GM12878 (cell line): ENCODE data around the gene RAP1GAP. TPM values are rescaled to one million over a fixed set of nuclear protein-coding genes. Genes with fewer than 3 reads are reported as not detected.

Experiments used
- ATAC-seq: fragments of 200-7000 bp; cut with Tn5 transposase; 3 replicates; pipeline ENCODE4 v1.9.1; 2020; ENCODE audit warnings: mild to moderate bottlenecking, moderate library complexity
- BruUV-seq: library from RNA; stranded (reverse); fragments of 400-500 nt; replicated peaks from 2 replicates; lab custom pipeline; 2021; lab: Mats Ljungman, UMichigan
- CTCF ChIA-PET: fragments of 300-600 bp; sonication (Branson Sonifier 250); formaldehyde crosslinking; extraction: SDS; loops from one replicate; lab custom pipeline; 2021; ENCODE audit warnings: inconsistent platforms; lab: Yijun Ruan, JAX
- POLR2A ChIA-PET: fragments of 350-600 bp; formaldehyde crosslinking; extraction: SDS; loops from one replicate; lab custom pipeline; 2021; ENCODE audit warnings: inconsistent platforms; lab: Charles Lee
- RAD21 ChIA-PET: fragments of 300-600 bp; sonication (Branson Sonifier 250); formaldehyde crosslinking; loops from one replicate; lab custom pipeline; 2023; ENCODE audit warnings: antibody characterized with exemption; ENCODE audit not compliant: unreplicated experiment; lab: Charles Lee
- SMC1A ChIA-PET: fragments of 300-600 bp; sonication (Branson Sonifier 250); formaldehyde crosslinking; loops from one replicate; lab custom pipeline; 2023; ENCODE audit not compliant: unreplicated experiment, uncharacterized antibody; lab: Charles Lee
- DNase-seq: peaks from one replicate; pipeline ENCODE4 v3.0.0-alpha.2; 2011; ENCODE audit warnings: low read depth, low spot score
- FAIRE-seq: peaks from 3 replicates; lab custom pipeline; 2011; peaks lifted over from hg19 to GRCh38; lab: Jason Lieb, UNC
- H2AFZ ChIP-seq: 2 replicates; pipeline ENCODE4 v1.6.0; 2011; ENCODE audit warnings: low read depth, low read length, control low read depth; ENCODE audit not compliant: control insufficient read depth
- H3K27ac ChIP-seq: 2 replicates; pipeline ENCODE4 v1.5.1; 2011; ENCODE audit warnings: control low read depth; ENCODE audit not compliant: control insufficient read depth, insufficient read depth
- H3K27me3 ChIP-seq, 2 experiments: replicated peaks in 1 of 2; 2 replicates each; pipeline versions ENCODE4 v1.6.0 to v1.6.1; 2011; ENCODE audit warnings: low read length in 1 of 2; ENCODE audit not compliant: control insufficient read depth in 2 of 2, insufficient read depth in 2 of 2
- H3K36me3 ChIP-seq, 2 experiments: 2 replicates each; pipeline ENCODE4 v1.5.1; 2011; ENCODE audit warnings: low read length in 1 of 2; ENCODE audit not compliant: control insufficient read depth in 2 of 2, insufficient read depth in 2 of 2
- H3K4me1 ChIP-seq: 2 replicates; pipeline ENCODE4 v1.6.1; 2011; ENCODE audit warnings: mild to moderate bottlenecking, low read length, moderate library complexity, mixed read lengths; ENCODE audit not compliant: control insufficient read depth, insufficient read depth
- H3K4me2 ChIP-seq: 2 replicates; pipeline ENCODE4 v1.6.0; 2011; ENCODE audit warnings: control low read depth; ENCODE audit not compliant: control insufficient read depth, insufficient read depth
- H3K4me3 ChIP-seq: fragments of 200-600 bp; sonication (generic); 2 replicates; pipeline ENCODE4 v1.5.1; 2016
- H3K79me2 ChIP-seq: 2 replicates; pipeline ENCODE4 v1.6.0; 2011; ENCODE audit warnings: low read length; ENCODE audit not compliant: control insufficient read depth, insufficient read depth
- H3K9ac ChIP-seq: 2 replicates; pipeline ENCODE4 v1.8.0; 2011; ENCODE audit warnings: low read length, control low read depth, mixed read lengths; ENCODE audit not compliant: control insufficient read depth, insufficient read depth
- H3K9me3 ChIP-seq: replicated peaks from 3 replicates; pipeline ENCODE4 v1.5.1; 2011; ENCODE audit warnings: mild to moderate bottlenecking, low read length; ENCODE audit not compliant: control insufficient read depth, insufficient read depth
- H4K20me1 ChIP-seq: 2 replicates; pipeline ENCODE4 v1.6.0; 2011; ENCODE audit not compliant: control insufficient read depth, insufficient read depth
- EED ChIP-seq: sonication (generic); IDR thresholded peaks from 2 replicates; pipeline ENCODE4 v1.6.1; 2016; ENCODE audit warnings: antibody characterized with exemption, low read depth
- NRF1 ChIP-seq: conservative IDR thresholded peaks from 2 replicates; pipeline ENCODE4 v1.6.1; 2011; ENCODE audit warnings: mild to moderate bottlenecking, low read depth, low read length, improper control_type of control experiment
- RFX5 ChIP-seq: IDR thresholded peaks from 2 replicates; pipeline ENCODE4 v1.6.1; 2011; ENCODE audit warnings: low read depth, low read length, improper control_type of control experiment
- ZNF217 ChIP-seq: fragments of 450-650 bp; IDR thresholded peaks from 2 replicates; pipeline ENCODE4 v1.6.1; 2017; ENCODE audit warnings: antibody characterized with exemption, mild to moderate bottlenecking
- WGBS: methylation state at CpG from one replicate; pipeline ENCODE4 v1.1.6; 2016; ENCODE audit warnings: low lambda C conversion rate; ENCODE audit not compliant: insufficient replicate concordance, insufficient coverage; ENCODE audit errors: missing lambda C conversion rate; 5-methylcytosine and 5-hydroxymethylcytosine counted together
- in situ Hi-C: fragments of 300-500 bp; cut with MboI; formaldehyde crosslinking; loops from 9 replicates; pipeline ENCODE4 v1.14.3; 2018; ENCODE audit warnings: mixed read lengths
- intact Hi-C: fragments of 100-400 bp; cut with micrococcal nuclease; formaldehyde crosslinking; loops from one replicate; pipeline ENCODE4 v1.14.2; 2022; ENCODE audit not compliant: unreplicated experiment
- polyA plus RNA-seq, 11 experiments: library from polyadenylated mRNA; depleted of rRNA in 4 of 11; unstranded in 6 of 11; stranded (reverse) in 5 of 11; fragments of >200 nt; fragmentation: Nextera tagmentation in 4 of 11; fragmentation: Illumina TruSeq in 1 of 11; extraction: Ambion mirVana in 4 of 11; extraction: Trizol in 1 of 11; gene quantifications; 1 replicate in 1 of 11; 2 replicates in 10 of 11; pipeline versions ENCODE4 v1.2.1 to v1.2.3, GENCODE V29; 2011 to 2016; ENCODE audit warnings: inconsistent platforms in 2 of 11, missing spikeins in 2 of 11, low read depth in 1 of 11
- total RNA-seq, 4 experiments: library from RNA; depleted of rRNA in 3 of 4; stranded (reverse); fragments of >200 nt in 3 of 4; fragmentation: Illumina TruSeq in 1 of 4; extraction: Trizol in 1 of 4; gene quantifications; 2 replicates each; pipeline versions ENCODE4 v1.2.1 to v1.2.3, GENCODE V29; 2013 to 2021
- TF ChIP-seq, protein P1 (sequence below): fragments of 450-650 bp; formaldehyde crosslinking; IDR thresholded peaks from 2 replicates; pipeline ENCODE4 v1.4.0; 2022; ENCODE audit warnings: mild to moderate bottlenecking, moderate library complexity

RAP1GAP gene
- total and polyA plus RNA-seq, 10 of the 15 experiments (the other 5 are each of a cell fraction or from before 2014, with no cell fraction given), result 0.04 to 0.96 (median 0.09) TPM; not detected in 3

- CTCF ChIA-PET, result no interaction called here
These were observed 47.0 kb upstream of the RAP1GAP start for GRCh38 chr1:21716169-21716568.

More at GRCh38 chr1:21716169-21716568, 47.0 kb upstream of the RAP1GAP start:
- FAIRE-seq, result no peak
- no peak overlapping the region for H3K9ac ChIP-seq
- H3K4me3 ChIP-seq, result no peak overlapping the region
- no peaks in the 10 kb centered on the region for H4K20me1 ChIP-seq
- 71% methylated on average over 2 of the region's 2 CpGs for WGBS
- no peak overlapping the region for H3K27ac ChIP-seq
- no peak overlapping the region for H2AFZ ChIP-seq
- H3K4me1 ChIP-seq, result no peaks in the 10 kb centered on the region
- no TSS peak for BruUV-seq
- peaks cover 7 to 41% of the 10 kb centered on the region in 2 experiments for H3K36me3 ChIP-seq
- in situ Hi-C loops, result loop anchor here (25.0 kb wide), 1 partner anchor 954 kb away; no protein-coding TSS in a partner anchor
- no peak overlapping the region for H3K4me2 ChIP-seq
- no peak for ATAC-seq
- RAD21 ChIA-PET, result no interaction called here
- H3K79me2 ChIP-seq, result no peaks in the 10 kb centered on the region
- SMC1A ChIA-PET, result no interaction called here
- intact Hi-C loops, result no loop called here
- no peak for DNase-seq
- POLR2A ChIA-PET, result no interaction called here
- H3K9me3 ChIP-seq, result no peaks in the 10 kb centered on the region
- no peak for TF ChIP-seq ZNF217
- TF ChIP-seq RFX5, result no peak
- no peak for TF ChIP-seq NRF1
- TF ChIP-seq EED, result no peak
- TF ChIP-seq, protein P1, sequence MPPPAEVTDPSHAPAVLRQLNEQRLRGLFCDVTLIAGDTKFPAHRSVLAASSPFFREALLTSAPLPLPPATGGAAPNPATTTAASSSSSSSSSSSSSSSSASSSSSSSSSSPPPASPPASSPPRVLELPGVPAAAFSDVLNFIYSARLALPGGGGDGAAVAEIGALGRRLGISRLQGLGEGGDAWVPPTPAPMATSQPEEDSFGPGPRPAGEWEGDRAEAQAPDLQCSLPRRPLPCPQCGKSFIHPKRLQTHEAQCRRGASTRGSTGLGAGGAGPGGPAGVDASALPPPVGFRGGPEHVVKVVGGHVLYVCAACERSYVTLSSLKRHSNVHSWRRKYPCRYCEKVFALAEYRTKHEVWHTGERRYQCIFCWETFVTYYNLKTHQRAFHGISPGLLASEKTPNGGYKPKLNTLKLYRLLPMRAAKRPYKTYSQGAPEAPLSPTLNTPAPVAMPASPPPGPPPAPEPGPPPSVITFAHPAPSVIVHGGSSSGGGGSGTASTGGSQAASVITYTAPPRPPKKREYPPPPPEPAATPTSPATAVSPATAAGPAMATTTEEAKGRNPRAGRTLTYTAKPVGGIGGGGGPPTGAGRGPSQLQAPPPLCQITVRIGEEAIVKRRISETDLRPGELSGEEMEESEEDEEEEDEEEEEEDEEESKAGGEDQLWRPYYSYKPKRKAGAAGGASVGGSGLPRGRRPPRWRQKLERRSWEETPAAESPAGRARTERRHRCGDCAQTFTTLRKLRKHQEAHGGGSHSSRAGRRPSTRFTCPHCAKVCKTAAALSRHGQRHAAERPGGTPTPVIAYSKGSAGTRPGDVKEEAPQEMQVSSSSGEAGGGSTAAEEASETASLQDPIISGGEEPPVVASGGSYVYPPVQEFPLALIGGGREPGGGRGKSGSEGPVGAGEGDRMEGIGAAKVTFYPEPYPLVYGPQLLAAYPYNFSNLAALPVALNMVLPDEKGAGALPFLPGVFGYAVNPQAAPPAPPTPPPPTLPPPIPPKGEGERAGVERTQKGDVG (CRISPR knock-in tag), result no peak
- no peaks in the 10 kb centered on the region for H3K27me3 ChIP-seq
